Neutrophil (primary cell): Measurements from ENCODE around the gene TMEM44.

Experiments
- H3K27ac ChIP-seq: fragments of 200-600 bp; sonication (generic); 2 replicates; pipeline ENCODE4 v1.5.1; 2016; ENCODE audit warnings: mild to moderate bottlenecking, moderate library complexity
- H3K27me3 ChIP-seq: fragments of 200-600 bp; sonication (generic); 2 replicates; pipeline ENCODE4 v1.6.0; 2016; ENCODE audit warnings: mild to moderate bottlenecking
- H3K36me3 ChIP-seq: fragments of 200-600 bp; sonication (generic); 2 replicates; pipeline ENCODE4 v1.5.1; 2017
- H3K4me1 ChIP-seq, 2 experiments: fragments of 200-600 bp in 1 of 2; sonication (generic) in 1 of 2; 1 replicate in 1 of 2; 2 replicates in 1 of 2; pipeline versions ENCODE4 v1.5.1 to v1.6.1; 2013 to 2016; ENCODE audit warnings: low read depth in 1 of 2, low read length in 1 of 2, mild to moderate bottlenecking in 1 of 2, moderate library complexity in 1 of 2; ENCODE audit not compliant: control insufficient read depth in 1 of 2, insufficient read depth in 1 of 2
- H3K4me3 ChIP-seq, 2 experiments: fragments of 200-600 bp in 1 of 2; sonication (generic) in 1 of 2; 1 replicate in 1 of 2; 2 replicates in 1 of 2; pipeline ENCODE4 v1.5.1; 2013 to 2016; ENCODE audit warnings: low read depth in 1 of 2, low read length in 1 of 2, mild to moderate bottlenecking in 1 of 2, moderate library complexity in 1 of 2
- H3K9me3 ChIP-seq: fragments of 200-600 bp; sonication (generic); 2 replicates; pipeline ENCODE4 v1.5.1; 2016
- CTCF ChIP-seq: fragments of 200-600 bp; sonication (generic); IDR thresholded peaks from 2 replicates; pipeline ENCODE4 v1.5.1; 2016; ENCODE audit warnings: antibody characterized with exemption

The TMEM44 gene

DNA sequence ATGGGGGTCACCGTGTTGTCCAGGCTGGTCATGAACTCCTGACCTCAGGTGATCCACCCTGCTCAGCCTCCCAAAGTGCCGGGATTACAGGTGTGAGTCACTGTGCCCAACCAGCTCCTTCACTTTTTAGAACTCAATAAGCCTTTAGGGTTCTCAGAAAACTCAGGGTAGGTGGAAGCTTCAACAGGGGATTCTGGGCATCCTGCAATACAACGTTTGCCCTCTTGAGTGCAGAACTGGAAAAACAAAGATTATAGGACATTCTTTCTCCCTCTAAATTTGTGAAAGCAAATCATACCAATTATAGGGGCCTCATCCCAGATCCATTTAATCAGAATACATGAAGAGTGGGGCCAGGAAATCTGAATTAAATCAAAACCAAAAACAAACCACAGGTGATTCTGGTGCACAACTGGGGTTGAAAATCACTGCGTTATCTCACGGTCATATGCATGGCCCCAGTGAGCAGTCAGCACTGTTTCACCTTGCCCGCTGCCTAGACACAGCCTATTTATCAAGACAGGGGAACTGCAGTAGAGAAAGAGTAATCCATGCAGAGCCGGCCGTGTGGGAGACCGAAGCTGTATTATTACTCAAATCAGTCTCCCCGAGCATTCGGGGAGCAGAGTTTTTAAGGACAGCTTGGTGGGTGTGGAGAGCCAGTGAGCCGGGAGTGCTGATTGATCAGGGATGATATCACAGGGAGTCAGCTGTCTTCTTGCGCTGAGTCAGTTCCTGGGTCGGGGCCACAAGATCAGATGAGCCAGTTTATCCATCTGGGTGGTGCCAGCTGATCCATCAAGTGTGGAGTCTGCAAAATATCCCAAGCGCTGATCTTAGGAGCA lies 58.4 kb downstream of the TMEM44 start:
- TF ChIP-seq CTCF = no peak
- H3K27me3 ChIP-seq = peaks cover 25% of the 10 kb centered on the region
- H3K4me3 ChIP-seq = no peak overlapping the region
- H3K36me3 ChIP-seq = no peaks in the 10 kb centered on the region
- H3K4me1 ChIP-seq = peaks cover 13 to 14% of the 10 kb centered on the region in 2 experiments
- H3K9me3 ChIP-seq = no peaks in the 10 kb centered on the region
- H3K27ac ChIP-seq = peak overlapping the region; percentile 22

DNA sequence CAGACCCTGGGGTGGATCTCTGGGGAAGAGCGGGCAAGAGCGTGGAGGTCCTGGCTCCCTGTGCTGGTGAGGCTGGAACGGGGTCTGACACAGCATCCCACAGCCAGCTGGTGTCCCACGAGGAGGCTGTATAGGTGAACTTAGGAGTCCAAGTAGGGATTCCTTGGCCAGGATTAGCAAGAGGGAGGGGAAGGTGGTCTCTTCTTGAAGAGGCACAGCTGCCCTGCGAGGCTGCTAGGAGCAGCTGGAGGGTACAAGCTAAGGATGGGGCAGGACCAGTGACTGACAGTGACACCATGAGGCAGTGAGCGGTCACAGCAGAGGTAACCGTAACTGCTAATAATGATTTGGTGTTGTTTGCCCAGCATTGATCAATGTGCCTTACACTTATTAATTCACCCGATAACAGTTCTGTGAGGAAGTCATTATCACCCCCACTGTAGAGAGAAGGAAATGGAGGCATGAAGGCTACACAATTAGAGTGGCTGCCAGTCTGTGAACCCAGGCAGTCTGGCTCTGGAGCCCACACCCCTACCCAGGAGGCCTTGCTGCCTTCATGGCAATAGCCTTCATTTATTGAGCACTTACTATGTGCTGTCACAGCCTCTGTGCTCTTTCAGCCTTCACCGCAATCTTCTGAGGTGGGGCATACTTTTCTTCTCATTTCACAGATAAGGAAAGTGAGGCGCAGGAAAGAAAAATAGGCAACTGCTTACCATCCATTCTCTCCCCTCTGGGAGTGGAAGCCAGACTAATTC lies 59.4 kb downstream of the TMEM44 start:
- H3K36me3 ChIP-seq = no peaks in the 10 kb centered on the region
- no peak overlapping the region for H3K27ac ChIP-seq
- H3K9me3 ChIP-seq = no peaks in the 10 kb centered on the region
- peaks cover 25% of the 10 kb centered on the region for H3K27me3 ChIP-seq
- TF ChIP-seq CTCF = no peak
- peaks cover 13 to 14% of the 10 kb centered on the region in 2 experiments for H3K4me1 ChIP-seq
- no peak overlapping the region for H3K4me3 ChIP-seq

DNA sequence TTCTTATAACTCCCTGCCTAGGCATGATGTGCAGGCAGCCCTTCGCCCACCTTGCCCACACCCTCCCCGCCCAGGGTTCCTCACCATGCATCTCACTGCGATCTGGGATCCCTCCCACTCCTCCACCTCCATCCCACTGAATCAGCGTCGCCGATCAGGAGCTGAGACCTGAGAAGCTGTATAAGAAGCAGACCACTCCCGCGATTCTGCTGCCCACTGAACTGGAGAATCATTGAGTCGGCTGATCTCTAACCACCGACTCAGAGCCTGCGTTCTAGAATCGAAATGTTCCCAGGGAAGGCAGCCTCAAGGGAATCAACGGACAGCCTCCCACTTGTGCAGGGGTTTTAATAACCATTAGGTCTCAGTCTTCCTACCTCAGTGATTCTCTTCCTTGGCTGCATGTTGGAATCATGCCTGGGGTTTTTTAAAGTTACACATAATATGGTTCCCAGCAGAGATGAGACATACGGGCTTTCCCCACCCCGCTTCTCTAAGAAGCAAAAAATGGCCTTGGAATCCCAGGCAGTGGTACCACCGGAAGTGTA lies 60.2 kb downstream of the TMEM44 start:
- no peak for TF ChIP-seq CTCF
- Histone ChIP-seq H3K4me3 (no peak overlapping the region), H3K9me3 (no peaks in the 10 kb centered on the region), H3K27me3 (peaks cover 25% of the 10 kb centered on the region), H3K4me1 (peaks cover 13 to 14% of the 10 kb centered on the region in 2 experiments), H3K27ac (no peak overlapping the region), H3K36me3 (no peaks in the 10 kb centered on the region)

DNA sequence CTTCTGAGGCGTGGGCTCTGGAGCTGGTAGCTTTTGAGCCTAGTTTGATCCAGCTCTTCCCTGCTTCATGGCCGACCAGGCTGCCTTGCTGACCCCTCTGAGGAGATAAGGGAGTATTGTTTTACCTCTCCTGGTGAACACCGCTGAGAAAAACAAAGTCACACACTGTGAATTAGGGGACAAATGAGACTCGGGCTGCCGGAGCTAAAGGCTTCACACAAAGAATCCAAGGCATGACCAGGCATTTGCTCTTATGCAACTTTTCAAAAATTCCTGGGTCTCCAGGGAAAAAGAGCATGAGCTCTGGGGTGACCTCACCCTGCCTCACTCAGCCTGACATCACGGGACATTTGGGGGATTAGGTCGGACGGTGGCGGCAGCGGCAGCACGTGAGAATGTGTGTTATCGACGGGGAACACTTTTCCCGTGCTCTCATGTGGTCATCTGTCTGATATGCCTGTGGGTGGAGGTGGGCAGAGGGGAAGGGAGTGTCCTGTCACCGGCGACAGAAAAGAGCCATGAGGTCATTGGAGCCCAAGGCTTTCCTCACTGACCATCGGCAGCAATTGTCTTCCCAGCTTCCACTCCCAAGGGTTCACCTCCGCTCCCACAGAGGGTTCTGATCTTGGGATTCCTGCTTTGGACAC lies 61.0 kb downstream of the TMEM44 start:
- H3K36me3 ChIP-seq = no peaks in the 10 kb centered on the region
- TF ChIP-seq CTCF = no peak
- H3K4me1 ChIP-seq = peaks cover 13 to 14% of the 10 kb centered on the region in 2 experiments
- H3K4me3 ChIP-seq = no peak overlapping the region
- H3K9me3 ChIP-seq = no peaks in the 10 kb centered on the region
- H3K27ac ChIP-seq = no peak overlapping the region
- peaks cover 25% of the 10 kb centered on the region for H3K27me3 ChIP-seq

DNA sequence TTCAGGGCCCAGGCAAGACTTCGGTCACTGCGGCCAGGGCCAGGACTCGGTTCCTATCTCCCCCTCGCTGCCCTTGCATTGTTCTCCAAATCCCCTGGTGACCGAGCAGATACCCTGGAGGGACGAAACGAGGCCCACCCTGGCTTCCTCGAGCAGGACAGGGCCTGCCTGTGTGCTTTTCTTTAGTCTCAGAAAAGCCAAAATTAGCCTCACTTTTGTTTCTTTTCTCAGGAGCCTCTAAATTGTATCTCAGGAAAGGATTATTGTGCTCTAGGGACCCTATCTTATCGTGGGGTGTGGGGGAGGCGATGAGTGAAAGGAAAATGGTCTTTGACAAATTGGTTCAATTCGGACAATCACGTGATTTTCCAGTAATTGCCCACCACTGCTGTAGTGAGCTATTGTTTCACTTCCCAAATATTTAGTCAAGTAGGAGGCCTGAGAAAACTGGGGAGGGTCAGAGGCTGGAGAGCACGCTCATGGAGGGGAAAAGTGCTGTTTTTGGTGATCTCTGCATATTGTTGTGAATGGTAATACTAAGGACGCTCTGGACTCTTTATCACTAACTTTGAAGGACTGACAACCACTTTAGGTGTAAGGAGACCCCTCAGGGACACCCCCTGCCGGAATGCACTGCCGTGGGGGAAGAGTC lies 61.6 kb downstream of the TMEM44 start:
- Histone ChIP-seq H3K36me3 (no peaks in the 10 kb centered on the region), H3K27me3 (peaks cover 25% of the 10 kb centered on the region), H3K4me3 (no peak overlapping the region), H3K27ac (no peak overlapping the region), H3K4me1 (peaks cover 13 to 14% of the 10 kb centered on the region in 2 experiments), H3K9me3 (no peaks in the 10 kb centered on the region)
- TF ChIP-seq CTCF = no peak
